GM18873 (cell line): Measurements from ENCODE around the gene KRT25.

Experiments
- ATAC-seq: cut with Tn5 transposase; IDR thresholded peaks from one replicate; pipeline ENCODE4 v1.9.1; 2021; ENCODE audit warnings: mild to moderate bottlenecking, moderate library complexity, moderate number of reproducible peaks; ENCODE audit not compliant: unreplicated experiment, low FRiP score

KRT25 gene, protein sequence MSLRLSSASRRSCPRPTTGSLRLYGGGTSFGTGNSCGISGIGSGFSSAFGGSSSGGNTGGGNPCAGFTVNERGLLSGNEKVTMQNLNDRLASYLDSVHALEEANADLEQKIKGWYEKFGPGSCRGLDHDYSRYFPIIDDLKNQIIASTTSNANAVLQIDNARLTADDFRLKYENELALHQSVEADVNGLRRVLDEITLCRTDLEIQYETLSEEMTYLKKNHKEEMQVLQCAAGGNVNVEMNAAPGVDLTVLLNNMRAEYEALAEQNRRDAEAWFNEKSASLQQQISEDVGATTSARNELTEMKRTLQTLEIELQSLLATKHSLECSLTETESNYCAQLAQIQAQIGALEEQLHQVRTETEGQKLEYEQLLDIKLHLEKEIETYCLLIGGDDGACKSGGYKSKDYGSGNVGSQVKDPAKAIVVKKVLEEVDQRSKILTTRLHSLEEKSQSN

DNA sequence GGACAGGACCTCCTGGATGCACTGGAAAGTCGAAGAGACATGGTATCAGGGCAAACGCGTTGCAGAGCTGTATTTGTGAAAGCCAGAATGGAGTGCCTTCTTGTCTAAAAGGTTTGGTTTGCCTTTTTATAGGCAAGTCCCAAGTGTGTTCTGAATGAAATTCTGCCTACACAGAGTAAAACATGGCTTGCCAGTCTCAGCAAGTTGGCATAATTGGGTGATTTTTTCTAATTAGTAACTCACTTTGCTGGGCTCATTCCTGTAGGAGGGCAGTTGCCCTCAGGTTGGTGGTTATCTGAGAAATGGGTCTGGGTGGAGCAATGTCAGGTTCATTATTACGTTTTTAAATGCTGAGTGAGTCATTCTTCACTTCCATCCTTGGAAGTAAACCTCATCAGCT lies at the start of gene KRT25:
Gene KRT25 (minus strand): TSS at position 101 of the 400 bp plus-strand sequence. CDS start 60 bp downstream, at position 41.
- no peak for ATAC-seq

- no peak for ATAC-seq
Measured at GRCh38 chr17:40803617-40804082, 48.5 kb upstream of the KRT25 start.

DNA sequence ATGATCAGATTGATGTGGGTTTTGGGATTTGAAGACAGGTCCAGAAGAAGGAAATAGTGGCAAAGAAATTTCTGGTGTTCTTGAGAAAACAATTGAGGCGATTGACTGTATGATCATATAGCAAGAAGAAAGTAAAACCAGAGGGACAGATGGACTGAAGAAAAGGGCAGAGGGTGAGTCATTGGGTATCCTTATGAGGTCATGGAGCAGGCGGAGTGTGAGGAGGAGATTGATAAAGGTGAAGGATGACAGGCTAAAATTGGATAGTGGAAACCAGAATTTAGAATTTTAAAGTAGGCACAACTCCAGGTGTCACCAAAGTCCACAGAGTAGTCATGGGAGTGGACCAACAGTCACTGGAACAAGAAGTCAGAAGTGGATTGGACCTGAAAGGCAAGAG lies 46.0 kb upstream of the KRT25 start:
- no peak for ATAC-seq

DNA sequence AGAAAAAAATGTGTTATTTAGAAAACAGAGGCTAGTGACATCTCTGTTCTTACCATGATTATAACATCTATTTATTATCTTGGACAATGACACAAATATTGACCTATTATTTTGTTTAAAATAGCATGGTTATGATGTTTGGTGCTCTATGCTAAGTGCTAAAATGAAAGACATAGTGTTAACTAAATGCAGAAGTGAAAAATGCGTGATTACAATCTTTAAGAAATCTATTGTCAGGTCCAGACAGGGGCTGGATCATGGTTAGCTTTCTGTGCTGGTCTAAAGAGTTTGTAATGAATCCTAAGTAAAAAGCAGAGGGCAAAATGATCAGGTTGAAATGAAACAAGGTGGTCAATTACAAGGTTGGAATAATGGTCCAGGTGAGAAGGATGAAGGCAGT lies 45.2 kb upstream of the KRT25 start:
- ATAC-seq, result no peak

GRCh38 chr17:40799859-40800258 lies 44.7 kb upstream of the KRT25 start, which contains the start of gene KRT28:
Gene KRT28, minus strand, starts transcription at chr17:40799959. Its CDS starts 66 bp downstream, at chr17:40799893.
- ATAC-seq, result no peak

- no peak for ATAC-seq
Measured at GRCh38 chr17:40796846-40797245, 41.7 kb upstream of the KRT25 start.

GRCh38 chr17:40795019-40795667 lies 40.0 kb upstream of the KRT25 start:
- no peak for ATAC-seq

GRCh38 chr17:40794466-40794865 lies 39.3 kb upstream of the KRT25 start:
- no peak for ATAC-seq

DNA sequence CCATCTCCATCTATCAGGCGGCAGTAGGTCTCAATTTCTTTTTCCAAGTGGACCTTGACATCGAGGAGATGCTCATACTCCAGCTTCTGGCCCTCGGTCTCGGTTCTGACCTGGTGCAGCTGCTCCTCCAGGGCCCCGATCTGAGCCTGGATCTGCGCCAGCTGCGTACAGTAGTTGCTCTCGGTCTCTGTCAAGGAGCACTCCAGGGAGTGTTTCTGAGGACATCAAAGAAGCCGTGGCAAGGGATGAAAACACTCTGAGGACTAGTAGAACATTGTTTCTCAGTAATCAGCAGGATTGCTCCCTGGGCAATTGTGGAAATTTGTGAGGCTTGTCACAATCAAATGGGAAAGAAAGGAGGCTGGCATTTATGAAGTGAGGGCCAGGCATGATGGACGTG lies 38.7 kb upstream of the KRT25 start:
- no peak for ATAC-seq

GRCh38 chr17:40791787-40792436 lies 36.8 kb upstream of the KRT25 start:
- no peak for ATAC-seq

- no peak for ATAC-seq
Measured at GRCh38 chr17:40791111-40791510, 36.0 kb upstream of the KRT25 start.

- no peak for ATAC-seq
Measured at GRCh38 chr17:40782450-40782849, 27.3 kb upstream of the KRT25 start, which contains the start of gene KRT27. Gene KRT27, minus strand, starts transcription at chr17:40782550. Its CDS starts 57 bp downstream, at chr17:40782493.

DNA sequence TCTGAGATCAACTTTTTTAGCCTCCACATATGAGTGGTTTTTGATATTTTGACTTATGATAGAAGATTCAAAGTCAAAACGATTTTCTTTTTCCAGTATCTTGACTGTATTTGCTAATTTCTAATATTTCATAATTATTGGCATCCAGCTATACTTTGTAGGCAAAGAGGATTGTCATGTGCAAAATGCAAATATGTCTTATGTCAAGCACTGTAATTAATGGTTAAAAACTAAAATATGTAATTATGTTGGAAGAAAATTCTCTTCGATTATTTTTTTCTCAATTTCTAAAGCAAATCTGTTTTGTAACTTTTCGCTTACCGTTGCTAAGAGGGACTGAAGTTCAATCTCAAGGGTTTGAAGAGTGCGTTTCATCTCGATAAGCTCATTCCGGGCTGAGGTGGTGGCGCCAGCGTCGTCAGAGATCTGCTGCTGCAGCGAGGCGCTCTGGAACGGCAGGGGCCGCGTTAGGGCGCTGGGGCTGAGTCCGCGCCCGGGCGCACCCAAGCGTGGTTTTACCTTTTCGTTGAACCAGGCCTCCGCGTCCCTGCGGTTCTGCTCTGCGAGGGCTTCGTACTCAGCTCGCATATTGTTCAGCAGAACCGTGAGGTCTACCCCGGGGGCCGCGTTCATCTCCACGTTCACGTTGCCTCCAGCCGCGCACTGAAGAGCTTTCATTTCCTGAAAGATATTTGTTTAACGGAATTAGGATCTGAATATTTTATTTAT lies 24.2 kb upstream of the KRT25 start:
- ATAC-seq, result no peak

GRCh38 chr17:40778461-40778860 lies 23.3 kb upstream of the KRT25 start:
- ATAC-seq, result no peak

GRCh38 chr17:40777971-40778370 lies 22.8 kb upstream of the KRT25 start:
- no peak for ATAC-seq

GRCh38 chr17:40777459-40777858 lies 22.3 kb upstream of the KRT25 start:
- ATAC-seq, result no peak

GRCh38 chr17:40775945-40776344 lies 20.8 kb upstream of the KRT25 start:
- ATAC-seq, result no peak

- ATAC-seq, result no peak
Measured at GRCh38 chr17:40772101-40772500, 17.0 kb upstream of the KRT25 start, which contains the start of gene KRT26. Gene KRT26, minus strand, starts transcription at chr17:40772201. Its CDS starts 88 bp downstream, at chr17:40772113.

DNA sequence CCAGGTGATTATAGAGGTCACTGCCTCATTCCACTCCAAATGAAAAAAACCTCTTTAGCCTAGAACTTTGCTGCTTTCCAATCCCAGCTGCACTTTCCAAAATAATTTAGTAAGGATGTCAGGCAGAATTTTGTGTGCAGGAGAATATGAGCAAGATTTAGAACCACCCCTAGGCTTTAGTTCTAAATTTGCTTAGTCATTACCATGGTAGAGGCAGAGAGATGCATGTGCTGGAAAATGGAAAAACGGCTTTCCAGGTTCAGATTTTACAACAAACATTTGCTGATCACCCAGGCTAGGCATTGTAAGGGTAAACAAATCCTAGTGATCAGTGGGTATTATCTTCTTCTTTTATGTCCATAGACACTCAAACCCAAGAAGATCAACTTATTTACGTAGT lies 10.5 kb upstream of the KRT25 start:
- no peak for ATAC-seq

DNA sequence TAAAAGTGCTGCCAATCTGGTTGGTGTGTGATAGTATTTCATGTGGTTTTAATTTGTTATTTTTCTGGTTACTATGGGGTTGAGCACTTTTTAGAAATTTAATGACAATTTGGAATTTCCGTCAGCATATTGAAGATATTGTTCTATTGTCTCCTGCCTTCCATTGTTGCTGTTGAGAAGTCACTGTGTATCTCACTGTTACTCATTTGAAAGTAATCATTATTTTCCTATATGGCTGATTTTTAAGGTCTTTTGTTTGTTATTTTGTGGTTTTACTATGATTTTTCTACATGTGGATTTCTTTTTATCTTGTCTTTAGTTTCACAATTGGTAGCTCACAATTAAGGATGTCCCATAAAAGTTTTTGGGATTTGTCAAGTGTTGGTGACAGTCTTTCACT lies 8.6 kb upstream of the KRT25 start:
- no peak for ATAC-seq
